ENCODE data around the gene PBX4.

PBX4 gene

DNA sequence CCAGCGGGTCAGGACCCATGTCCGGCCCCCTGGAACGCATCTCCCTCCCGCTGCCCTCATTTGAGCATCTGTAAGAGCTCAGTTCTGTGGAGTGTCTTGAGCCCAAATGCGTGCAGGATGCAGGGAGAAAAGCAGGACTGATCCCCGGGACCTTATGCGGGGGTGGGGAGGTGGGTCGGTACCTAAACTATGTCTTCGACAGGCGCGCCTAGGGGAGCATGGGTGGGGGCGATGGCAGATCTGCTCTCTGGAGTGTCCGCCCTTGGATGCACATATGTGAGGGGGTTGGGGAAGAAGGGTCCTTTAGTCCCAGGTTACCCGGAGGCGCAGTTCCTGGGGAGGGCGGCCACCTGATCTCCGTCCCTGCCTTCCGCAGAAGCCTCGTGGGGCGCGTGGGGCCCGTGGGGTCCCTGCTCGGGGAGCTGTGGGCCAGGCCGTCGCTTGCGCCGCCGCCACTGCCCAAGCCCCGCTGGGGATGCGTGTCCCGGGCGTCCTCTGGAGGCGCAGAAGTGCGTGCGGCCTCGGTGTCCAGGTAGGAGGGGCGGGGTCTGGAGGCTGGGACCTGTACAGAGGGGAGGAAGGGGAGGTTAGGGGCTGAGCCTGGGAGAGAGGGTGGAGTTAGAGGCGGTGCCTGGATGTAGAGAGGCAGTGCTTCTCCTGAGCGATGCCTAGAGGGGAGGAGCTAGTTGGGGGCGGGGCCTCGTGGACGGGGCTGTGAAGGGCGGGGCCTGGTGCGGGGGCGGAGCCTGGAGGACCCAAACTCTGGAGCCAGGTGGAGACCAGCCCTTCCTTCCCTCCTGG lies 77.6 kb downstream of the PBX4 start:
- DNase-seq (ENCODE audit: low spot score in 2 of 2) = peak; percentile 38 to 53
- Mint-ChIP-seq H3K4me3 (peak overlapping the region; percentile 71), H3K27me3 (peaks cover 11% of the 10 kb centered on the region), H3K27ac (ENCODE audit: low read depth) (no peak overlapping the region), H3K4me1 (peaks cover 14% of the 10 kb centered on the region), H3K36me3 (ENCODE audit: insufficient read depth) (peaks cover 5% of the 10 kb centered on the region), H3K9me3 (no peaks in the 10 kb centered on the region)
- peak; percentile 64 for ATAC-seq (replicated peaks; ENCODE audit: extremely low read depth, poor library complexity, severe bottlenecking)

DNA sequence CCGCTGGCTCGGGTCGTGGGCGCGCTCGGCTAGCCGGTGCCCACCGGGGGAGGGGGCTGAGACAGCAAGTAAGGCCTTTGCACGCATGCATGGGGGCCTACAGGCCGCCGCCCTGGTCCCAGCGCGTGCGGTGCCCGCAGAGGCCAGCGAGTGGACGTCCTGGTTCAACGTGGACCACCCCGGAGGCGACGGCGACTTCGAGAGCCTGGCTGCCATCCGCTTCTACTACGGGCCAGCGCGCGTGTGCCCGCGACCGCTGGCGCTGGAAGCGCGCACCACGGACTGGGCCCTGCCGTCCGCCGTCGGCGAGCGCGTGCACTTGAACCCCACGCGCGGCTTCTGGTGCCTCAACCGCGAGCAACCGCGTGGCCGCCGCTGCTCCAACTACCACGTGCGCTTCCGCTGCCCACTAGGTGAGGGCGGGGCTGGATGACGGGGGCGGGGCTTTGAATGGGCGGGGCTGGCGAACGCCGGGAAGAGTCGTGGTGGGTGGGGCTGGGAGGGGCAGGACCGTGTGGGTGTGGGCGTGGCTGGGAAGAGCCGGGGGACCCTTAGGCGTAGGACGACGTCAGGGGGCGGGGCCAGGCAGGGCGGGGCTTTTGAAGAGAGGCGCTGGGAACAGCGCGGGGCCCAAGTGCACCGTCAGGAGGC lies 78.3 kb downstream of the PBX4 start:
- Mint-ChIP-seq H3K27ac (ENCODE audit: low read depth) (peak overlapping the region; percentile 29), H3K4me3 (peak overlapping the region; percentile 71), H3K9me3 (no peaks in the 10 kb centered on the region), H3K36me3 (ENCODE audit: insufficient read depth) (peaks cover 4% of the 10 kb centered on the region), H3K4me1 (peaks cover 14% of the 10 kb centered on the region), H3K27me3 (peaks cover 11% of the 10 kb centered on the region)
- no peak for DNase-seq (ENCODE audit: low spot score in 2 of 2)
- no peak for ATAC-seq (replicated peaks; ENCODE audit: extremely low read depth, poor library complexity, severe bottlenecking)

DNA sequence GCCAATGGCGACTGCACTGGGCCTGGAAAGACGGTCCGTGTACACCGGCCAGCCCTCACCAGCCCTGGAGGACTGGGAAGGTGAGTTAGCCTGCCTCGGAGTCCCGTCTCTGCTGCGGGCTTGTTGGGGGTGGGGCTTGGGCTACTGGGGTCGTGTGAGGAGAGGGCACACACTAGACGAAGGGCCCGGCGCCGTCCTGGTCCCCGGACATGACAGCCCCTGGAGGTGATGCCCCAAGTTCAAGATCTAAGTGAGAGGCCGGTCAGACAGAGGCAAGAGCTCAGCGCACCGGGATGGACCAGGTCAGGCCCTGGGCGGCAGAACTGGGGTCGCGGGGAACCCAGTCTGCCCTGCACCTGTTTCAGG lies 78.8 kb downstream of the PBX4 start:
- H3K27ac Mint-ChIP-seq (ENCODE audit: low read depth) = peak overlapping the region; percentile 29
- H3K4me1 Mint-ChIP-seq = peaks cover 14% of the 10 kb centered on the region
- H3K9me3 Mint-ChIP-seq = no peaks in the 10 kb centered on the region
- ATAC-seq (replicated peaks; ENCODE audit: extremely low read depth, poor library complexity, severe bottlenecking) = no peak
- no peak for DNase-seq (ENCODE audit: low spot score in 2 of 2)
- peak overlapping the region; percentile 61 for H3K4me3 Mint-ChIP-seq
- peaks cover 11% of the 10 kb centered on the region for H3K27me3 Mint-ChIP-seq
- peaks cover 5% of the 10 kb centered on the region for H3K36me3 Mint-ChIP-seq (ENCODE audit: insufficient read depth)

DNA sequence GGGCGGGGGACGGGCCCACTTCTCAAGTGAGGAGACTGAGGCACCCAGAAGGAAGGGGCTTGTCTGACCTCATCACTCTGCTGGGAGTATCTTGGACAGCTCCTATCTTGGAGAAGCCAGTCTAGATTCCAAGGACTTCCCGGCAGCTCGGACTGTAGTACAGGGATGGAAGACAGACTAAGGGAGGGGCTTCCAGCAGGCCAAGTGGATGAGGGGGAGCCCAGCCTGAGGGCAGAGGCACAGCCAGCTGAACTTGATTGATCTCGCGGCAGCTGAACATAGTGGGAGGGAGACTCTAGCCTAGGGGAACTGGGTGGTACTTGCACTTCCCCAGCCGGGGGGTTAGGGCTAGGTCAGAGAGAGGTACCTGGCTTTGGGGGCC lies 79.7 kb downstream of the PBX4 start:
- Mint-ChIP-seq H3K9me3 (no peaks in the 10 kb centered on the region), H3K27me3 (peaks cover 11% of the 10 kb centered on the region), H3K27ac (ENCODE audit: low read depth) (no peak overlapping the region), H3K4me1 (peaks cover 17% of the 10 kb centered on the region), H3K4me3 (peak overlapping the region; percentile 61), H3K36me3 (ENCODE audit: insufficient read depth) (peaks cover 7% of the 10 kb centered on the region)
- no peak for DNase-seq (ENCODE audit: low spot score in 2 of 2)
- ATAC-seq (replicated peaks; ENCODE audit: extremely low read depth, poor library complexity, severe bottlenecking) = no peak

DNA sequence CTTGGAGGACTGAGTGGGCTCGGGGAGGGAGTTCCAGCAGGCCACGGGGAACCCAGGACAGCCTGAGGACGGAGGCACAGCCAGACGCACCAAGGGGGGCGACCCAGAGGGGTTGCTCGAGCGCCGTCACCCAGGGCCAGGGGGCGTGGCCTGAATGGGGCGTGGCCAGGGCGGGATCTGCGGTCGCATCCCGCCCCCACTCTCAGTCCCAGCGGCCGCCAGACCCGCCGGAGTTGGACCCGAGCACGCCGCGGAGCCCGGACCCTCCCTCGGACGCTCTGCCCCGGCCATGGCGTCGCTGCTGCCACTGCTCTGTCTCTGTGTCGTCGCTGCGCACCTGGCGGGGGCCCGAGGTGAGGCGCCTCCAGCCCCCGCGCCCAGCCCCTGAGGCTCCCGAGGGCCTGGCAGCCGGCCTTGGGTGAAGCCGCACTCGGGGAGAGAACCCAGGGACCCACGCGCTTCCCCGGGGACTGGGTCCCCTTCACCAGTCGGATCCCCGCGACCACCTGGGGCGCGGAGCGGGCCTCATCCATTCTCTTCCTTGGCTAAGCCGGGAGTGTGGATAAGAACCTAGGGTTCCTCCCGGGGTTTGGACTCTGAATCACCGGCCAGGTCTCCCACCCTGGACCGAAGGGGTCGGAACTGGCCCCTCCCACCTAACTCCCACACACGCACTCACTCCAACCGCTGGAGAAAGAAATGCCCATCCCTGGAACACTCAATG lies 80.3 kb downstream of the PBX4 start, which contains the start of gene CILP2:
Gene CILP2, plus strand, starts transcription at position 205 of the 724 bp plus-strand sequence. Its CDS starts 85 bp downstream, at position 290.
- Mint-ChIP-seq H3K36me3 (ENCODE audit: insufficient read depth) (peaks cover 7% of the 10 kb centered on the region), H3K27me3 (peaks cover 11% of the 10 kb centered on the region), H3K4me3 (peak within 1 kb of the TSS; percentile 61), H3K9me3 (no peaks in the 10 kb centered on the region), H3K27ac (ENCODE audit: low read depth) (peak within 1 kb of the TSS; percentile 74), H3K4me1 (peaks cover 18% of the 10 kb centered on the region)
- DNase-seq (ENCODE audit: low spot score in 2 of 2) = no peak
- no peak for ATAC-seq (replicated peaks; ENCODE audit: extremely low read depth, poor library complexity, severe bottlenecking)

DNA sequence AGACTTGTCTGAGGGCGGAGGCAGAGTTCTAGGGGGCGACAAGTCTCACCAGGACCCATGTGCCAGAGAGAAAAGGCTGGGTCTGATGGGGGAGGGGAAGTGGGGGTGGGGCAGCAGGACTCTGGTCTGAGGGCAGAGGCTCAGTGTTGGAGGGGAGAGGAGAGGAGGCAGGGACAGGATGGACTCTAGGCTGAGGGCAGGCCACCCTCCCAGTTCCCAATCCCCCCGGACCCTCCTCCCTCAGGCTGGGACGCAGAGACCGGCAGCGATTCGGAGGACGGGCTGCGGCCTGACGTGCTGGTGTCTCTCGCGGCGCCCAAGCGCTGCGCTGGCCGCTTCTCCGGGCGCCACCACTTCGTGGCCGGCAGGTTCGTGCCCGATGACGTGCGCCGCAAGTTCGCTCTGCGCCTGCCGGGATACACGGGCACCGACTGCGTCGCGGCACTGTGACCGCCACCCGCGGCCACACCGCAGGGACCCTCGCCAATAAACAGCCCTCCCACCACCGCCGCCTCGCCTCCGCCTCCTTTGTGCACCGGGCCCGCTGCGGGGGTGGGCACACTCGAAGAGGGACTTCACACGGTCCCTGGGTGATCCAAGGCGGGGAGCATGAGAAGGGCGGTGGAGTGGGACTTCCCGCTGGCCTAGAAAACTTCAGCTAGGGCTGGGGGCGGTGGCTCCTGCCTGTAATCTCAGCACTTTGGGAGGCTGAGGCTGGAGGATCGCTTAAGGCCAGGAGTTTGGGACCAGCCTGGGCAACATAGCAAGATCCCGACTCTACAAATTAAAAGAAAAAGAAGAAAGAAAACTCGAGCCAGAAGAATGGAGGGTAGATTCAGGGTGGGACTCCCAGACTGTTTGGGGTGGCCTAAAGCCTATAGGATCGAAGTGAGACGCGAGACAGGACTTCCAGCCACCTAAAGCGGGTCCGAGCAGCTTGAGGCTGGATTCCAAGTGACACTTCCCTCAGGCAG lies 81.1 kb downstream of the PBX4 start:
- Mint-ChIP-seq H3K36me3 (ENCODE audit: insufficient read depth) (peaks cover 9% of the 10 kb centered on the region), H3K27me3 (peaks cover 11% of the 10 kb centered on the region), H3K27ac (ENCODE audit: low read depth) (peak overlapping the region; percentile 74), H3K9me3 (no peaks in the 10 kb centered on the region), H3K4me3 (peak overlapping the region; percentile 61), H3K4me1 (peaks cover 19% of the 10 kb centered on the region)
- DNase-seq (ENCODE audit: low spot score in 2 of 2) (no peak), ATAC-seq (replicated peaks; ENCODE audit: extremely low read depth, poor library complexity, severe bottlenecking) (no peak)

DNA sequence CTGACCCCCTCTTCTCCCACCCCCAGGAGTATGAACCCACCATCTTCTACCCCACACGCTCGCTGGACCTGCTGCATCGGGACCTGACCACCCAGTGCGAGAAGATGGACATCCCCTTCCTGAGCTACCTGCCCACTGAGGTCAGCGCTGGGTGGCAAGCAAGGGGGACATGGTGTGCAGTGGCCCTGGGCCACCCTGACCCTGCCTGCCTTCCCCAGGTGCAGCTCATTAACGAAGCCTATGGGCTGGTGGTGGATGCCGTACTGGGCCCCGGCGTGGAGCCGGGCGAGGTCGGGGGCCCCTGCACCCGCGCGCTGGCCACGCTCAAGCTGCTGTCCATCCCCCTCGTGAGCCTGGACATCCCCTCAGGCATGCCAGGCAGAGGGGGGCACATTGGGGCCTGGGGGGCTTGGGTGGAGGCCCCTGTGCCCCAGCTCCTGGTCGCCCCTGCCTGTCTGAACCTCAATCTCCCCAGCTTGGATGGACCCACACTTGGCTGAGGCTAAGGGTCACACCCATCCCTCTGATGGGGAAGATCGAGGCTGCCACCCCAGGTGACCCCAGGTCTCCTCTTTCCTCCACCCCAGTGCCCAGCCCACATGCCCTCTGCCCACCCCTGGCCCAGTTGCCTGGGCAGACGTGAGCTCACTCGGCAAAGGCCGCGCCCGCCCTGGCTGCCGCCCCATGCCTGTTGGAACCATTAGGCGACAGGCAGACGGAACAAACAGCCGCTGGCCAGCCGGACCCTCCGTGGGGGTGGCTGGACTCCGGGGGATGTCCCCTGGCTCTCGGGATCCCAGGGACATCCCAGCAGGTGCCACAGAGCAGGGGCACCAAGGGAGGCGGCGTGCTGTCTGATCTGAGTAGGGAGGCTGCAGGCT lies 82.9 kb downstream of the PBX4 start:
- Mint-ChIP-seq H3K9me3 (no peaks in the 10 kb centered on the region), H3K36me3 (ENCODE audit: insufficient read depth) (peaks cover 9% of the 10 kb centered on the region), H3K4me3 (no peak overlapping the region), H3K27me3 (peaks cover 11% of the 10 kb centered on the region), H3K4me1 (peaks cover 24% of the 10 kb centered on the region), H3K27ac (ENCODE audit: low read depth) (no peak overlapping the region)
- ATAC-seq (replicated peaks; ENCODE audit: extremely low read depth, poor library complexity, severe bottlenecking) = no peak
- DNase-seq (ENCODE audit: low spot score in 2 of 2) = no peak

DNA sequence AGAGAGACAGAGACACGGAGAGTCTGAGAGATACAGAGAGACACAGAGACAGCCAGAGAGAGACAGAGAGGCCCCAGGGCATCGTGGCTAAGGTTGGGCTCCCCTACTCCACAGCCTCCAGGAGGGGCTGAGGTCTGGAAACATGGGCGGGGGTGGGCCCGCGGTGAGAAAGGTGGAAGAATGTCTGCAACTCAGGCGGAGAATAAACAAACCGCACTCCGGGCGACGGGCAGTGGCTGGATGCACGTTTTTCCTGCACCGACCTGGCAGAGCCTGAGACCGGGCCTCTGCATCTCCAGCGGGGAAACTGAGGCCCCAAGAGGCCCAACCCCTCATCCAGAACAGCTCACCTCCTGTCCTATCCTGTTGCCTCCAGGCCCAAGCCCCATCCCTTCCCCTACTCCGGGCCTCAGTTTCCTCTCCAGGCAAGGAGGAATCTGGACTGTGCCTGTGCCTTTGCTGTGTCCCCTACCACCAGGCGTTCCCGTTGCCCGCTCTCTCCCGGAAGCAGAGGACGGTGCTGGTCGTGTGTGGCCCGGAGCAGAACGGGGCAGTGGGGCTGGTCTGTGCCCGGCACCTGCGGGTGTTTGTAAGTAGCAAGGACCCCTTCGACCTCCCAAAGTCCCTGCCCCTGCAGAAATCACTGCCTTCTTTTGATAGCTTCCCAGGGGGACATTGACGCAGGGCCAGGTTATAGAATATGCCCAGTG lies 83.8 kb downstream of the PBX4 start:
- Mint-ChIP-seq H3K4me3 (no peak overlapping the region), H3K36me3 (ENCODE audit: insufficient read depth) (peaks cover 13% of the 10 kb centered on the region), H3K4me1 (peaks cover 24% of the 10 kb centered on the region), H3K27ac (ENCODE audit: low read depth) (peak overlapping the region; percentile 23), H3K9me3 (no peaks in the 10 kb centered on the region), H3K27me3 (peaks cover 11% of the 10 kb centered on the region)
- DNase-seq (ENCODE audit: low spot score in 2 of 2) (no peak), ATAC-seq (replicated peaks; ENCODE audit: extremely low read depth, poor library complexity, severe bottlenecking) (no peak)

DNA sequence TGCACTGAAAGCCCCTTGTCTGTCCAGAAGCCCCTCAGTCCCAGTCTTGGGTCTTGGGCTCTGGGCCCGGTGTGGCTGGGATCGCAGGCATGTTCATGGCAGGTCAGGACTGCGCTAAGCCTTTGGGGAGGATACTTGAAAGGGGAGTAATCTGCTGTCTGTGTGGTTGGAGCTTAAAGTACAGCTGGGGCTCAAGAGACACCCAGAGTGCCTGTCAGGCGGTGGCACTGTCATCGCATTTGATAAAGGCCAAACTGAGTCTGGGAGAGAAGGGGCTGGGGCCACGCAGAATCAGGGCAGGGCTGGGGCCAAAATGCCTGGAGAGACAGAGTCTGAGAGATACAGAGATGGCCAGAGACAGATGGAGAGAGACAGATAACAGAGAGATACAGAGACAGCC lies 84.6 kb downstream of the PBX4 start:
- H3K9me3 Mint-ChIP-seq = no peaks in the 10 kb centered on the region
- H3K27ac Mint-ChIP-seq (ENCODE audit: low read depth) = peak overlapping the region; percentile 23
- ATAC-seq (replicated peaks; ENCODE audit: extremely low read depth, poor library complexity, severe bottlenecking) (no peak), DNase-seq (ENCODE audit: low spot score in 2 of 2) (no peak)
- H3K4me1 Mint-ChIP-seq = peaks cover 22% of the 10 kb centered on the region
- peaks cover 6% of the 10 kb centered on the region for H3K27me3 Mint-ChIP-seq
- peaks cover 19% of the 10 kb centered on the region for H3K36me3 Mint-ChIP-seq (ENCODE audit: insufficient read depth)
- H3K4me3 Mint-ChIP-seq = no peak overlapping the region

DNA sequence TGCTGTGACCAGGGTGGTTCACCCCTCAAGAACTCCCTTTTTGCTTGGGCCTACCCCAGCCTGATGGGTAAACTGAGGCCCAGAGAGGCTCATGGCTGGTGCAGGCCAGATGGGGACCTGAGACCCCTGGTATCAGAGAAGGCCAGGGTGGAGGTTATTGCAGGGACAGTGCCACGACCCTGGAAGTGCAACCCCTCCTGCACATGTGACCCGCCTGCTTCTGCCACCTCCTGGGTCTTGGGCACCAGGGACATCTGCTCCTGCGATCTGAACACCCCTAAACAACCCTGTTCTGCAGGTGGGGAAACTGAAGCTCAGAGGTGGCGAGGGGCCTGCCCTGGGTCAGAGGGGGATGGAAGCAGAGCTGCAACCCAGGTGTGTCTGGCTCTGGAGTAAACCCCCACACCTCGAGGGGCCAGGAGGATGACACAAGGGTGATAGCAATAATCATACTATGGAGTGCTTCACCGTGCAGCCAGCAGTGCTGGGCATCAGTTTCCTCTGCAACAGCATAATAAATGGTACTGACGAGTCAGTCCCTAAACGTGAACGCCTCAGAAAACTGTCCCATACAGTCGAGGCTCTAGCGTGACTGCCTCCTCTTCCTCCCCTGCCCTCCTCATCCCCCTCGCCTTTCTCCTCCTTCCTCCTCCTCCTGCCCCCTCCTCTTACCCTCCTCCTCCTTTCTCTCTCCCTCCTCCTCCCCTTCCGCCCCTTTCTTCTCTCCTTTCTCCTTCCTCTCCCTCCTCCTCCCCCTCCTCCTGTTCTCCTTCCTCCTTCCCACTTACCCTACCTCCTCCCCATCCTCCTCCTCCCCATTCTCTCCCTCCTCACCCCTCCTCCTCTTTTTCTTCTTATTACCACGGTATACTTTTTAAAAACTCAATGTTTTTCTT lies 85.4 kb downstream of the PBX4 start:
- H3K27ac Mint-ChIP-seq (ENCODE audit: low read depth) = no peak overlapping the region
- H3K4me3 Mint-ChIP-seq = no peak overlapping the region
- ATAC-seq (replicated peaks; ENCODE audit: extremely low read depth, poor library complexity, severe bottlenecking) = no peak

More for the DNA sequence above, 85.4 kb downstream of the PBX4 start:
- Mint-ChIP-seq H3K4me1 (peaks cover 16% of the 10 kb centered on the region), H3K27me3 (no peaks in the 10 kb centered on the region), H3K36me3 (ENCODE audit: insufficient read depth) (peaks cover 21% of the 10 kb centered on the region), H3K9me3 (no peaks in the 10 kb centered on the region)
- DNase-seq (ENCODE audit: low spot score in 2 of 2) = no peak

All from central memory CD8-positive, alpha-beta T cell (primary cell).